Tibial nerve (tissue), 4 donors: ENCODE data around the gene SLX4. TPM values are rescaled to one million over a fixed set of nuclear protein-coding genes. Genes with fewer than 3 reads are reported as not detected.
A peak's percentile ranks its signal among the peaks of the same experiment; 100 is the strongest.
"Not testable (repeated sequence)": the region's sequence is repeated elsewhere in the genome, so short reads cannot be mapped to it uniquely, and the experiment has no call there.

Experiments used
- DNase-seq, 2 donors: peaks; one replicate each; pipeline ENCODE4 v3.0.0-alpha.2; 2019; ENCODE audit warnings: low spot score in 2 of 2
- H3K27ac ChIP-seq, 4 donors: fragments of 200-600 bp; sonication (generic) in 3 of 4; one replicate each; pipeline ENCODE4 v1.5.1; 2017 to 2019; ENCODE audit warnings: mild to moderate bottlenecking in 1 of 4
- H3K27me3 ChIP-seq, 2 donors: fragments of 200-600 bp; sonication (generic) in 1 of 2; one replicate each; pipeline versions ENCODE4 v1.5.1 to v1.6.0; 2017 to 2019
- H3K36me3 ChIP-seq, 3 donors: fragments of 200-600 bp; sonication (generic); one replicate each; pipeline ENCODE4 v1.5.1; 2018 to 2019
- H3K4me1 ChIP-seq, 4 donors: fragments of 200-600 bp; sonication (generic) in 3 of 4; one replicate each; pipeline ENCODE4 v1.5.1; 2017 to 2019
- H3K4me3 ChIP-seq, 4 donors: fragments of 200-600 bp; sonication (generic) in 3 of 4; one replicate each; pipeline ENCODE4 v1.5.1; 2017 to 2019; ENCODE audit warnings: mild to moderate bottlenecking in 1 of 4, moderate library complexity in 1 of 4
- H3K9me3 ChIP-seq, 4 donors: fragments of 200-600 bp; sonication (generic) in 3 of 4; one replicate each; pipeline ENCODE4 v1.5.1; 2017 to 2019
- CTCF ChIP-seq, 5 experiments: fragments of 200-600 bp in 3 of 5; fragments of 450-650 bp in 2 of 5; sonication (generic) in 3 of 5; IDR thresholded peaks; one replicate each; pipeline ENCODE4 v1.5.1; 2016 to 2019; ENCODE audit warnings: antibody characterized with exemption in 5 of 5, mild to moderate bottlenecking in 3 of 5, moderate library complexity in 2 of 5
- EP300 ChIP-seq, 2 donors: sonication (generic); formaldehyde crosslinking; IDR thresholded peaks; one replicate each; pipeline ENCODE4 v1.6.1; 2017; ENCODE audit warnings: antibody characterized with exemption in 2 of 2, mild to moderate bottlenecking in 1 of 2
- POLR2A ChIP-seq, 2 donors: fragments of 450-650 bp; IDR thresholded peaks; one replicate each; pipeline ENCODE4 v1.6.1; 2017; ENCODE audit warnings: antibody characterized with exemption in 2 of 2, mild to moderate bottlenecking in 2 of 2, moderate library complexity in 2 of 2
- WGBS, 2 donors: methylation state at CpG; one replicate each; pipeline ENCODE4 v1.1.5; 2018; 5-methylcytosine and 5-hydroxymethylcytosine counted together
- total RNA-seq, 4 donors: library from RNA; depleted of rRNA; stranded (reverse); fragments of >200 nt; gene quantifications; one replicate each; pipeline ENCODE4 v1.1.0, GENCODE V29; 2016

The SLX4 gene
- total RNA-seq, 4 donors from 2014 or later = 4.8 to 8.1 (median 5.6) TPM

GRCh38 chr16:3618769-3619141 lies 7.3 kb upstream of the SLX4 start:
- 84 to 86% methylated on average over 3 of the region's 3 CpGs for WGBS, 2 donors

GRCh38 chr16:3612510-3613466 lies 1.4 kb upstream of the SLX4 start:
- H3K27ac ChIP-seq = no peak overlapping the region
- TF ChIP-seq POLR2A (IDR thresholded peaks at IDR 0.05) (no peak), EP300 (IDR thresholded peaks at IDR 0.05) (no peak), CTCF (IDR thresholded peaks at IDR 0.05) (no peak)
- peak overlapping the region in 3 of 4 donors; percentile 61 to 94 (median 94) for H3K4me3 ChIP-seq
- H3K36me3 ChIP-seq = no peaks in the 10 kb centered on the region
- no peaks in the 10 kb centered on the region for H3K9me3 ChIP-seq
- peaks cover 0 to 29% (median 12%) of the 10 kb centered on the region in 4 donors for H3K4me1 ChIP-seq
- H3K27me3 ChIP-seq = no peaks in the 10 kb centered on the region
- no peak for DNase-seq
- 84 to 85% methylated on average over 34 of the region's 34 CpGs for WGBS, 2 donors

More at GRCh38 chr16:3618769-3619141, 7.3 kb upstream of the SLX4 start:
- Histone ChIP-seq H3K36me3 (no peaks in the 10 kb centered on the region), H3K9me3 (no peaks in the 10 kb centered on the region), H3K4me1 (no peaks in the 10 kb centered on the region), H3K27ac (no peak overlapping the region), H3K4me3 (no peak overlapping the region), H3K27me3 (no peaks in the 10 kb centered on the region)
- TF ChIP-seq EP300 (IDR thresholded peaks at IDR 0.05) (no peak), POLR2A (IDR thresholded peaks at IDR 0.05) (no peak), CTCF (IDR thresholded peaks at IDR 0.05) (no peak)
- no peak for DNase-seq

GRCh38 chr16:3610698-3611145 lies 684 bp downstream of the SLX4 start:
- peak overlapping the region in 3 of 4 donors; percentile 73 to 89 (median 88) for H3K27ac ChIP-seq
- TF ChIP-seq EP300 (IDR thresholded peaks at IDR 0.05) = no peak
- TF ChIP-seq CTCF (IDR thresholded peaks at IDR 0.05) = no peak
- no peak for TF ChIP-seq POLR2A (IDR thresholded peaks at IDR 0.05)
- peaks cover 0 to 15% (median 0%) of the 10 kb centered on the region in 3 donors for H3K36me3 ChIP-seq
- peaks cover 0 to 29% (median 12%) of the 10 kb centered on the region in 4 donors for H3K4me1 ChIP-seq
- H3K9me3 ChIP-seq = no peaks in the 10 kb centered on the region
- no peaks in the 10 kb centered on the region for H3K27me3 ChIP-seq
- DNase-seq = no peak
- peak overlapping the region; percentile 61 to 99 (median 84) for H3K4me3 ChIP-seq
- 3 to 4% methylated on average over 10 of the region's 10 CpGs for WGBS, 2 donors

- no peaks in the 10 kb centered on the region for H3K9me3 ChIP-seq
- 68 to 70% methylated on average over 14 of the region's 14 CpGs for WGBS, 2 donors
- peaks cover 0 to 19% (median 0%) of the 10 kb centered on the region in 3 donors for H3K36me3 ChIP-seq
- no peaks in the 10 kb centered on the region for H3K27me3 ChIP-seq
- no peak for TF ChIP-seq EP300 (IDR thresholded peaks at IDR 0.05)
- TF ChIP-seq CTCF (IDR thresholded peaks at IDR 0.05) = no peak
- no peak for TF ChIP-seq POLR2A (IDR thresholded peaks at IDR 0.05)
- H3K4me3 ChIP-seq = peak overlapping the region in 2 of 4 donors; percentile 61 to 94
- H3K4me1 ChIP-seq = peaks cover 0 to 29% (median 12%) of the 10 kb centered on the region in 4 donors
- no peak for DNase-seq
- no peak overlapping the region for H3K27ac ChIP-seq
Measured at GRCh38 chr16:3609895-3610697, 1.3 kb downstream of the SLX4 start.

- Histone ChIP-seq H3K4me1 (peaks cover 0 to 29% (median 12%) of the 10 kb centered on the region in 4 donors), H3K36me3 (peaks cover 0 to 23% (median 0%) of the 10 kb centered on the region in 3 donors)
- DNase-seq, H3K9me3 ChIP-seq, H3K27ac ChIP-seq, H3K27me3 ChIP-seq, H3K4me3 ChIP-seq: not testable (repeated sequence)
- 95 to 96% methylated on average over 13 of the region's 13 CpGs for WGBS, 2 donors
Measured at GRCh38 chr16:3608976-3609375, 2.4 kb downstream of the SLX4 start.
